ENCODE data around the gene TDRD9.

Gene TDRD9

GRCh38 chr14:103997391-103997790 is 69.1 kb downstream of the TDRD9 start:
- DNase-seq, result no peak

- no peak for DNase-seq
These were observed 69.8 kb downstream of the TDRD9 start for GRCh38 chr14:103998027-103998426.

DNA sequence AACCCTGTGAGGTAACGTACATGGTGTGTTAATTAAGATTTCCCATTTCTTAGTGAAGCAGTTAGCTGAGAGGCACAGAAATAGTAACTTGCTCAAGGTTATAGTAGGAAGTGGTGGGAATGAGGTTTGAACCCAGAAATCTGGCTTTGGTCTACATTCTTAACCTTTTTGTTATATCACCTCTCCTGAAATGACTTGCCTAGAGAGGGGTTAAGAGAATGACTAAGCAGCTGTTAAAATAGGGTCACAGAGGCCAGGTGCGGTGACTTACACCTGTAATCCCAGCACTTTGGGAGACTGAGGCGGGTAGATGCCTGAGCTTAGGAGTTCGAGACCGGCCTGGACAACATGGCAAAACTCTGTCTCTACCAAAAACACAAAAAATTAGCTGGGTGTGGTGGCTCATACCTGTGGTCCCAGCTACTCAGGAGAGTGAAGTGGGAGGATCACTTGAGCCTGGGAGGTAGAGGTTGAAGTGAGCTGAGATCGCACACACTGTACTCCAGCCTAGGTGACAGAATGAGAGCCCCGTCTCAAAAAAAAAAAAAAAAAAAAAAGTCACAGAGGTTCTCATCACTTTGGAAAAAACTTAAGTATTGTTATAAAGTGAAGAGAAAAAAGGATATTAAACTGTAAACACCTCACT is 71.7 kb downstream of the TDRD9 start:
- DNase-seq, result no peak

DNA sequence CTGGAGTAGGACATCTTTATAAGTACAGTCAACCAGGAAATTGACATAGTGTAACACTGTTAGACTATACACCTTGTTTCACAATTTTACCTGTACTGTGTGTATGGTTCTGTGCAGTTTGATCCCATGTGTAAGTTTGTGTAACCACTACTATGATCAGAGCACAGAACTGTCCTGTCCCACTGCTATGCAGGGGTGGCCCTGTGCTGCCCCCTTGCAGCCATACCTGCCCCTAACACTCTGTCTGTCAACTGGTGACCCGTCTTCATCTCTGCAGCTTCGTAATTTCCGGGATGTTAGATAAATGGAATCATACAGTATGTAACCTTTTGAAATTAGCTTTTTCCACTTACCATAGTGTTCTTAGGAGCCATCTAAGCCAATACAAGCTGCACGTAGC is 72.7 kb downstream of the TDRD9 start:
- DNase-seq, result no peak

DNA sequence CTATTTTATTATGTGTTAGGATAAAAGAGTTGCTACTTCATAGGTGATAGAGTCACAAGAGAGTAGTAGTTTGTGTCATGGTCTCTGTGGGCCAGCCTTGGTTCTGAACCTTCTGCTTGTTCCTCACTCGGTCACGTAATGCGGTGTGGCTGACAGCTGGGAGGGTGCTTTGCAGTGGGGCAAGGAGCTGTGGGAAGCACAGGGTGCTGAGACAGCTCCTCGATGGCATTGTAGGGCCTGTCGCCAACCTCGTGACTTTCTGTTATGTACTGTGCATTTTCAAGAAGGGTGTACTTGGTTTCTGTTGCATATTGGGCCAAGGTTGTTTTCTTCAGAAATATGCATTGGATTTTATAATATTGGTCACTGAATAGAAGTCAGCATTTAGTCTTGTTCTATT is 75.4 kb downstream of the TDRD9 start:
- DNase-seq, result no peak

DNA sequence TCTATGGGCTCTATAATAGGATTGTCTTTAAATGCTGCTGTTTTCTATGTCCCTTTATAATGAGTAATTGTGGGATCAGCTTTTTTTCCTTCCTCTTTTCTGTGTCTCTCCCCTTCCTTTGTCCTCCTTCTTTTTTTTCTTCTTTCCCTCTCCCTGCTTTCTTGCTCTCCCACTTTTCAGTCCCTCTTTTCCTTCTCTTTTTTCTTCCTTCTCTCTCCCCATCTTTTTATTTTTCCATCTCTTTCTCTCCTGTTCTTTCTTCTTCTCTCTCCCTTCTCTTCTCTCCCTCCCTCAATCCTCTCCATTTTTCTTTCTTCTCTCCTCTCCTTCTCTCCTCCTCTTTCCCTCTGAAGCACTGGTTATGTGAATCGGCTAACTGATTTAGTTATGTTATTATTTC is 76.6 kb downstream of the TDRD9 start:
- DNase-seq, result no peak

GRCh38 chr14:104005489-104005888 is 77.2 kb downstream of the TDRD9 start:
- DNase-seq, result no peak

DNA sequence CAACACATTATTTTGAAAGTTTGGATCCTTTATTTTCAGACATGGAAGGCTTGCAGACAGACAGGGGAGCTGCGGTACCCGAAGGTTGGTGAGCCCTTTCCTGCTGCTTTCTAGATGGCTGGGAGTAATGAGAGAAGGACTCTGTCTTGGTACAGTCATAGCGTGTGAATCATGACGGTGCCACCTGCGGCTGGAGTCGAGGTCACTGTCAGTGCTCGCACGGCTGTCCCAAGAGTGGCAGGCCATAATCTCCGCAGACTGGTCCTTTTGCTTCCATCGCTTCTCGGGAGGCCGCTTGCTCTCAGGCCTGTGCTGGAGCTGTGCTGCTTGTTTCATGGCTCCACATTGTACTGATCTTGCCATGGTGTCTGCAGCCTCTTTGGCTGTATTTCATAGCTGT is 78.9 kb downstream of the TDRD9 start:
- DNase-seq, result no peak

DNA sequence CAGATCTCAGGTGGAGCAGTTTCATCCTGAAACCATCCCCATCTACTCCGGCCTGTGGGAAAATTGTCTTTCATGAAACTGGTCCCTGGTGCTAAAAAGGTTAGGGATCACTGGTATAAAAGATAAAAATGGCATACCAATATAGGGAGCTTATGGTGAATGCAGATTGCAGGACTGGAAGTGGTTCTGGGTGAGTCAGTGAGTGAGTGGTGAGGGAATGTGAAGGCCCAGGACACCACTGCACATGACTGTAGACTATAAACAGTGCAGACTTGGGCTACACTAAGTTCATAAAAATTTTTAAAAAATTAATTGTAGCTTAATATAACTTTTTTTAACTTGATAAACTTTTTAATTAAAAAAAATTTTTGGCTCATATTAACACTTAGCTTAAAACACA is 81.0 kb downstream of the TDRD9 start:
- DNase-seq, result no peak

DNA sequence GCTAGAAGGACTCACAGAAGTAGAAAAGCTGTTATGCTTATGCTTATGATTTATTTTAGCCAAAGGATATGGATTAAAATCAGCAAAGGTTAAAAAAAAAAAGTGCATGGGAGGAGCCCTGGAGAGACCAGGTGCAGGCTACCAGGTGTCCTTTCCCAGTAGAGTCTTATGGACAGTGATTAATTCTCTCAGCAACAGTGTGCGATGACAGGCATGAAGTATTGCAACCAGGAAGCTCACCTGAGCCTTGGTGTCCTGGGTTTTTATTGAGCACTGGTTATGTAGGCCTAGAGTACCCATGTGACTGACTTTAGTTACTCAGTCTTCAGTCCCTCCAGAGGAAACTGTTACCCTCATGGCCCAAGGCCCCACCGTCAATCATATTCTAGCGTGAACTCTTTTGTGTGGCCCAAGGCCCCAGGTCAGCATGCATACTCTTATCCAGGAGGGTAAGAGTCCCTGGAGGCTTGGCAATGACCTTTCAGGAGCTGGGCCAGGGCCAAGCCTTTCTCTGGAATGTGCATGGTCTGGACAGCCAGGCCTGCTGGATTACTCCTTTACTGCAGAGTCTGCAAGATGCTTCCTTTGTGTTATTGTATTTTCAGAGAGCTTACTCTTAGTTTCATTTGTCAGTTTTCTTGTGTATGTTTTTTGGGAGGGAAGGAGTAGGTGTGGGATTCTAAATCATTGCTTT is 83.7 kb downstream of the TDRD9 start:
- no peak for DNase-seq

DNA sequence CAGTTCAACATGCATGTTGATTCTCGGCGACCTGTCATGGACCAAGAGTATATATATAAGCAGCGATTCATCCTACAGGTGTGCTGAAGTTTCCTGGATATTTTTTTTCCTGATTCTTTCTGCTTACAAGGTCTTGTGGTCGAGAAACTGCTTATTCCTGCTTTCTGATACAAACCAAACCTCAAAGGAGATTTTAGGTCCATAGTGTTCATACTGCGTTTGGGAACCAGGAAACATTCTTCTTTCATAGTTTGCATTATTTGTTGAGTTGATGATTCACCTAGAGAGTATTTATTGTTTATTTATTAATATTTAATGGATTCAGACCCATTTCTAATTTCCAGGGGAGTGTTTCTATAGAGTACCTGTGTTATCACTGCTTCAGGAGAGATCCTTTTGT is 86.5 kb downstream of the TDRD9 start:
- DNase-seq, result no peak

- DNase-seq, result no peak
These were observed 88.8 kb downstream of the TDRD9 start for GRCh38 chr14:104016873-104017650.

- no peak for DNase-seq
These were observed 90.8 kb downstream of the TDRD9 start for GRCh38 chr14:104019029-104019428.

DNA sequence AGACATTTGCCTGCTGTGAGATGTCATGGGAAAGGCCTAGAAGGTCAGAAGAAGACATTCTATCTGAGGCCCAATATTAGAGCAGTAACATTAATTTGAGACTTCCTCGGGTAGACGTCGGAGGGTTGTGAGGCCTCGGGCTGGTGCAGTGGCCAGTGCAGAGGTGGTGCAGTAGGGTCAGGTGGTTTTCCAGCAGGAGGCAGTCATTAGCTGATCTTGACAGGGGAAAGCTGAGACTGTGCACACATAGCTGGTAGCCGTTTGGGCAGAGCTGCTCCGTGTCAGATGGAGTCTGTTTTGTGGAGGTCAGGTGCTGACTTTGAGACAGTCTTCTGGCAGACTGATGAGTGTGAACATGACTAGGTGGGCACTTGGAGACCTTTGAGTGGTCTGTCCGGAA is 91.5 kb downstream of the TDRD9 start:
- DNase-seq, result no peak

- no peak for DNase-seq
These were observed 92.2 kb downstream of the TDRD9 start for GRCh38 chr14:104020471-104020870.

DNA sequence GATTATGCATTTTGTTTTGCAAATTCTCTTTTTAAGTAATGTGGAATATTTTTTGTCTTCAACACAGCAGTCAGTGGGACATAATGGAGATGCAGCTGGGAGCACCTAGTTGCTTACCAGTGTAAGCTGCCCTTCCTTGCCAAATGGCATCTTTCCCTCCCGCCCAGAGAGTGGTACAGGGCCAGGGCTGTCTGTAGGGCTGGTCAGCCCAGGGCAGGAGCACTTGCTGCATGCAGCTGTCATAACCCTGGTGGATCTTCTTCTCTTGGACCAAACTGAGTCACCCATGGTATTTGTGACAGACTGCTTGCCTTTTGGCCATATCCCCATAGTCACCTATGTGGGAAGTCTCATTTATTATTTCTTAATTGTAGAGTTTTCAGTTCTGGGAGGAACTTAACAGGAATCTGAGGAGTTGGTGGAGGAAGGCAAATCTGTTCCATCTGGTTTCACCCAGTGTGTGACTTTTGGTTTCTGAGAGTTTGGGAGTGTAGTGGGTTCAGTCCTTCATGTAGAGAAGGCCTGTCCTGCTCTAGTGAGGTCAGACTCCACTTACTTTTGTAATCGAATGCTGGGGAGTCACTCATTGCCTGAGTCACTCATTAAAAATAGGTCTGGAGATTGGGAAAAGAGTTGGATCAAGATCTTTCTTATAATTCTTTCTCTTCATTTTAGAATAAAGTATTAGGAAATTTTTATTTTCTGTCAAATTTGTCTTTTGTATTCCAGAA is 95.2 kb downstream of the TDRD9 start:
- DNase-seq, result no peak

GRCh38 chr14:104025534-104025933 is 97.3 kb downstream of the TDRD9 start:
- no peak for DNase-seq

GRCh38 chr14:104026024-104026423 is 97.8 kb downstream of the TDRD9 start:
- DNase-seq, result no peak

- DNase-seq, result no peak
These were observed 102.7 kb downstream of the TDRD9 start for GRCh38 chr14:104030958-104031357.

DNA sequence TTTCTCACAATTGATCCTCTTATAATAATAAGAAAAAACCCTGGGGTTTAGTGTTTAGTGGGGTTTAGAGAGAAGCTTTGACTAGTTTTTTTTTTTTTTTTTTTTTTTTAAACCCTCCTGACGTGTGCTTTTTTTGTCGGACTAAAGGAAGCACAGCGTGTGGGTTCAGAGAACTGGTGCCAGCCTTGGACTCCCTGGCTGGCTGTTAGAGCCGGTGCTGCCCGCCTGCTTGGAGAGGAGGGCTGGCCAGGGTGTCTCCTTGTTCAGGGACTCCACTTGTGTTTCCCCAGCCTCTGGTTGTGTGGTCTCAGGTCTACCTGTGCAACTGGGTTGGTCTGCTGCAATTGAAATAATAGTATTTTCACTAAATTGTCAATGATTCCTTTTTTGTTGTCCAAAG is 103.1 kb downstream of the TDRD9 start:
- no peak for DNase-seq

DNA sequence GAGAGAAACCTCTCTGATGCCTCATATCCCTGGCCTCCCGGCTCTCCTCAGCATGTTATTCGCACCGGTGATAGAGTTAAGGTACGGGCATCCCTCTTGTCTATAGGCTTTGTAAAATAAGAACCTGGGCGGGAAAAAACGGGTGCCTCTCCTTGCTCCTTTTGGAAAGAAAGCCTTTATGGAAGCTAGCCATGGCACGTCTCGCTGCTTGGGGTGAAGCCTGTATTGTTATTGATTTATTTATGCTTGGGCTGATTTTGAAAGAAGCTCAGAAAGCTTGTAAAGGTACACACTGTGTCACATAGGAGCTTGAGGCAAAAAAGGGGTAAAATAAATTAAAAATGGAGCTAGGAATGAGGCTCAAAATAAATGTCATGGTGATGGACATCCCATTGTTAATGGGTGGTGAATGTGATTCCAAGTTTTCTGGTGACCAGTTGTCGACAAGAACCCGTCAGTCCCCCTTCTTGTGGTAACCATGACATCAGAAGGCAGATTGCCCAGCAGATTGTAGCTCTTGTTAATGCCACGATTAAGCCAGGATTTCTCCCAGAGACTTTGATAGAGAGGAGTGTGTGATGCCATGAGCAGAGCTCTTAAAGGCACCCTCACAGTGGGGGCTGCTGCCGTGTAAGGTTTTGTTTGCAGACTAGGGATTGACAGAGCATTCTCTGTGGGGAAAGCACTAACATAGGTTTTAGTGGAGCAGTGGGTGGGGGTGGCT is 106.9 kb downstream of the TDRD9 start:
- DNase-seq, result no peak

- no peak for DNase-seq
These were observed 108.0 kb downstream of the TDRD9 start for GRCh38 chr14:104036212-104036611.

DNA sequence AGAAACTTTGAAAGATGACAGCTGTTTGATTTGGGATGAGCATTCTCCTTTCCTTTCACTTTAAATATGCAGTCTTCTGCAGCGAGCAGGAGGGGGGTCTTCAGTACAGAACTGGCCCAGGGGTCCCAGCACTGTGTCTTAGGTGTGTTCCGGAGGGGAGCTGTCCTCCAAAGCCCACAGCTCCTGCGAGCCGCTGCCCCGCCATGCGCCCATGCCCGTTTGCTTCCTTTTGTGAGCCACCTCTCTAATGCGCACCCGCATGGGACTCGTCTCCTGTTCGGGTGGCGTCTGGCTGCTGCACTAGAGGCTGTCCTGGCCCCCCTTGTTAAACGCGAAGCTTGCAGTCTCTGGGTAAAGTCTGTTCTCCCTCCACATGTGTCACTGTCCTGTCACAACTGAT is 108.8 kb downstream of the TDRD9 start:
- no peak for DNase-seq

Measured in NCI-H1105 treated with DMSO at 0.1 percent for 48 hours (cell line).